HG02840 (cell line): Measurements from ENCODE around the gene KCNK6.

Source experiments
- ATAC-seq: cut with Tn5 transposase; IDR thresholded peaks from one replicate; pipeline ENCODE4 v1.9.1; 2021; ENCODE audit warnings: mild to moderate bottlenecking, moderate library complexity, moderate number of reproducible peaks; ENCODE audit not compliant: unreplicated experiment, low FRiP score

KCNK6 gene

GRCh38 chr19:38294090-38294489 lies 25.6 kb upstream of the KCNK6 start:
- ATAC-seq, result no peak

GRCh38 chr19:38298821-38299680 lies 20.6 kb upstream of the KCNK6 start:
- ATAC-seq, result no peak

- no peak for ATAC-seq
Observed at GRCh38 chr19:38303517-38304351, 15.9 kb upstream of the KCNK6 start, which contains the start of gene C19orf33. Gene C19orf33, plus strand, starts transcription at chr19:38304251. Its CDS starts 11 bp downstream, at chr19:38304262.

GRCh38 chr19:38304352-38304865 lies 15.2 kb upstream of the KCNK6 start:
- no peak for ATAC-seq

GRCh38 chr19:38304866-38305429 lies 14.7 kb upstream of the KCNK6 start:
- no peak for ATAC-seq

- no peak for ATAC-seq
Observed at GRCh38 chr19:38306236-38306635, 13.4 kb upstream of the KCNK6 start.

GRCh38 chr19:38307076-38307475 lies 12.6 kb upstream of the KCNK6 start:
- no peak for ATAC-seq

- no peak for ATAC-seq
Observed at GRCh38 chr19:38307597-38307996, 12.0 kb upstream of the KCNK6 start.

- no peak for ATAC-seq
Observed at GRCh38 chr19:38308006-38308766, 11.5 kb upstream of the KCNK6 start.

- no peak for ATAC-seq
Observed at GRCh38 chr19:38308926-38309614, 10.6 kb upstream of the KCNK6 start.

GRCh38 chr19:38309615-38310278 lies 9.9 kb upstream of the KCNK6 start:
- ATAC-seq, result no peak

- no peak for ATAC-seq
Observed at GRCh38 chr19:38310279-38310670, 9.4 kb upstream of the KCNK6 start.

GRCh38 chr19:38310986-38311385 lies 8.7 kb upstream of the KCNK6 start:
- ATAC-seq, result no peak

- peak; percentile 85 for ATAC-seq
Observed at GRCh38 chr19:38315657-38316476, 3.8 kb upstream of the KCNK6 start, which contains the start of gene YIF1B. Gene YIF1B, minus strand, starts transcription at chr19:38315947. Its CDS starts 30 bp downstream, at chr19:38315917.

- no peak for ATAC-seq
Observed at GRCh38 chr19:38316477-38317067, 3.1 kb upstream of the KCNK6 start.

GRCh38 chr19:38317104-38317612 lies 2.5 kb upstream of the KCNK6 start:
- no peak for ATAC-seq

GRCh38 chr19:38318660-38319059 lies 985 bp upstream of the KCNK6 start:
- no peak for ATAC-seq

- no peak for ATAC-seq
Observed at GRCh38 chr19:38320969-38321339, 1.3 kb downstream of the KCNK6 start.
